Epithelial cell of umbilical artery (primary cell): Measurements from ENCODE around the gene NCKAP5. TPM values are rescaled to one million over a fixed set of nuclear protein-coding genes. Genes with fewer than 3 reads are reported as not detected.

Source experiments
- total RNA-seq: library from RNA; depleted of rRNA; stranded (reverse); fragments of >200 nt; gene quantifications from 2 replicates; pipeline ENCODE4 v1.2.3, GENCODE V29; 2014

The NCKAP5 gene
- total RNA-seq: 0.32 and 2.9 TPM in 2 replicates

DNA sequence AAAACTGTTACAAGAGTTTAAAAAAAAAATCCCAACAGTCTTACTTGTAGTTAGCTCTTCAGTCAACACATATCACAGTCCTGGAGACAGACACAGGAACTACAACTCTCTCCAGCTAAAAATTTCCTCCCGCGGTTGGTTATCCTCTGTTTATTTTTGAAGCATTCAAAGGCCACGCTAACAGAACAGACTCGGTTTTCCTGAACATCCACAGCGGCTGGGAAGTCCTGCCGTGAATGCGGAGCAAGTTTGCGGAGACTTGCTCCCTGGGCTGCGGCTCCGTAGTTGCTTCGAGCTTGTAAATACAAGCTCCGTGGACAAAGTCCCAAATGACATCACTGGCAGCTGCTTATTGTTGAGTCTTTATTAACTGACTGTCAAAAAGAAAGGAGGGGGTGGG is at the start of gene NCKAP5:
TSS of gene NCKAP5 (minus strand) at position 292 of the 400 bp plus-strand sequence. CDS start 50,937 bp downstream, outside the sequence.

DNA sequence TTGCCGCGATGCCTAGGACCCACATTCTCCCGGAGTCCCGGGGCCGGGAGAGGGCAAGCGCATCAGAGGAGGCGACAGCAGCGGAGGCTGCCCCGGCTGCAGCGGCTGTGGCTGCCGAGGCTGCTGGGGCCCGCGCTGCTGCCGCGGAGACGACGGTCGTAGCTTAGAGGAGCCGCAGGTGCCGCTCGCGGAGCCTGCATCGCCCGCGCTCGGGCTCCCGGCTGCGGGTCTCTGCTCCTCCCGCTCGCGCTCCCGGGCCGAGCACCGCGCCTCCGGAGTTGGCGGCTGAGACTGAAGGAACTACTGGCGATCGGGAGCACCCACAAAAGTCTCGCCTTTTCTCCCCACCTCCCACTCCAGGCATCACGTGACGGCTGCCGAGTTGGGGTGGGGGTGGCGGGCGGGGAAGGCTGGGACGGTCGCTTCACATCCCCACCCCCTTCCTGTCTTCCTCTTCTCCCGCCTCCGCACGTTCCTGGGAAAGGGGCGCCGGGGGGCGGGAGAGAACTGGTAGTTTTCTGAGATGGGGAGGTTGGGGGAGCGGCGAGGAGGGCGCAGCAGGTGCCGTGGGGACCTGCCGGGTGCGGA is 898.3 kb downstream of the NCKAP5 start, which contains the start of gene LYPD1:
TSS of gene LYPD1 (minus strand) at position 298 of the 588 bp plus-strand sequence. CDS start at position 25, 273 bp downstream.

